H9 (cell line): ENCODE measurements around the gene IL9R. TPM values are rescaled to one million over a fixed set of nuclear protein-coding genes. Genes with fewer than 3 reads are reported as not detected.

Experiments used
- DNase-seq: peaks from one replicate; pipeline ENCODE4 v3.0.0-alpha.2; 2017
- H2AFZ ChIP-seq: one replicate; pipeline ENCODE4 v1.6.1; 2013; ENCODE audit warnings: mild to moderate bottlenecking, low read length, control low read depth, moderate library complexity
- H2AK5ac ChIP-seq: 2 replicates; pipeline ENCODE4 v1.6.1; 2013; ENCODE audit warnings: low read length, control low read depth, mixed read lengths; ENCODE audit not compliant: insufficient read length
- H2BK120ac ChIP-seq: one replicate; pipeline ENCODE4 v1.6.1; 2013; ENCODE audit warnings: low read depth, mild to moderate bottlenecking, low read length, control low read depth, inconsistent platforms; ENCODE audit not compliant: poor library complexity, severe bottlenecking
- H2BK12ac ChIP-seq: 2 replicates; pipeline ENCODE4 v1.6.1; 2013; ENCODE audit warnings: low read length, control low read depth, mixed read lengths, low read depth; ENCODE audit not compliant: insufficient read length
- H2BK15ac ChIP-seq: 2 replicates; pipeline ENCODE4 v1.6.1; 2013; ENCODE audit warnings: low read depth, low read length, control low read depth
- H2BK20ac ChIP-seq: one replicate; pipeline ENCODE4 v1.6.1; 2013; ENCODE audit warnings: low read depth, mild to moderate bottlenecking, low read length, control low read depth, inconsistent platforms; ENCODE audit not compliant: poor library complexity, severe bottlenecking
- H2BK5ac ChIP-seq: 2 replicates; pipeline ENCODE4 v1.6.1; 2013; ENCODE audit warnings: low read length, control low read depth, mixed read lengths; ENCODE audit not compliant: insufficient read length
- H3K14ac ChIP-seq: 2 replicates; pipeline ENCODE4 v1.6.1; 2013; ENCODE audit warnings: low read length, control low read depth; ENCODE audit not compliant: insufficient read depth
- H3K18ac ChIP-seq: 2 replicates; pipeline ENCODE4 v1.6.1; 2013; ENCODE audit warnings: low read depth, mild to moderate bottlenecking, mixed read lengths, low read length, control low read depth; ENCODE audit not compliant: insufficient read length
- H3K23ac ChIP-seq: 2 replicates; pipeline ENCODE4 v1.6.1; 2013; ENCODE audit warnings: low read length, control low read depth, mixed read lengths, low read depth; ENCODE audit not compliant: insufficient read length
- H3K23me2 ChIP-seq: 2 replicates; pipeline ENCODE4 v1.6.1; 2013; ENCODE audit warnings: low read depth, mild to moderate bottlenecking, mixed read lengths, low read length, control low read depth; ENCODE audit not compliant: insufficient read length, poor library complexity, severe bottlenecking
- H3K27ac ChIP-seq: 2 replicates; pipeline ENCODE4 v1.5.1; 2013; ENCODE audit warnings: low read length, control low read depth, mixed read lengths, low read depth; ENCODE audit not compliant: insufficient read length
- H3K27me3 ChIP-seq: 2 replicates; pipeline ENCODE4 v1.6.1; 2013; ENCODE audit warnings: low read length, control low read depth, inconsistent platforms; ENCODE audit not compliant: insufficient read depth
- H3K4ac ChIP-seq: 2 replicates; pipeline ENCODE4 v1.6.1; 2013; ENCODE audit warnings: low read depth, mild to moderate bottlenecking, control low read depth, inconsistent platforms, low read length, moderate library complexity
- H3K4me1 ChIP-seq: 2 replicates; pipeline ENCODE4 v1.6.1; 2013; ENCODE audit warnings: low read length, control low read depth, inconsistent platforms; ENCODE audit not compliant: insufficient read depth
- H3K4me2 ChIP-seq: 2 replicates; pipeline ENCODE4 v1.6.1; 2013; ENCODE audit warnings: low read length, control low read depth, mixed read lengths; ENCODE audit not compliant: insufficient read length, insufficient read depth
- H3K56ac ChIP-seq: 2 replicates; pipeline ENCODE4 v1.6.1; 2013; ENCODE audit warnings: low read depth, mild to moderate bottlenecking, mixed read lengths, low read length, control low read depth; ENCODE audit not compliant: insufficient read length
- H3K79me1 ChIP-seq: 2 replicates; pipeline ENCODE4 v1.6.1; 2013; ENCODE audit warnings: low read depth, mild to moderate bottlenecking, moderate library complexity, low read length, control low read depth, inconsistent platforms; ENCODE audit not compliant: insufficient read depth, poor library complexity, severe bottlenecking
- H3K79me2 ChIP-seq: 2 replicates; pipeline ENCODE4 v1.6.1; 2013; ENCODE audit warnings: low read length, control low read depth, inconsistent platforms; ENCODE audit not compliant: insufficient read depth
- H3K9ac ChIP-seq: 2 replicates; pipeline ENCODE4 v1.6.1; 2013; ENCODE audit warnings: low read length, control low read depth, mixed read lengths; ENCODE audit not compliant: insufficient read length; ENCODE audit errors: extremely low read depth
- H3K9me3 ChIP-seq: one replicate; pipeline ENCODE4 v1.6.1; 2013; ENCODE audit warnings: low read depth, low read length, inconsistent platforms; ENCODE audit not compliant: control insufficient read depth
- H3T11ph ChIP-seq: one replicate; pipeline ENCODE4 v1.6.1; 2013; ENCODE audit warnings: mild to moderate bottlenecking, low read length, control low read depth, inconsistent platforms
- H4K20me1 ChIP-seq: one replicate; pipeline ENCODE4 v1.6.1; 2013; ENCODE audit not compliant: control insufficient read depth, insufficient read length, insufficient read depth
- H4K5ac ChIP-seq: 2 replicates; pipeline ENCODE4 v1.6.1; 2013; ENCODE audit warnings: low read depth, mild to moderate bottlenecking, mixed read lengths, low read length, control low read depth; ENCODE audit not compliant: insufficient read length
- H4K8ac ChIP-seq: replicated peaks from 2 replicates; pipeline ENCODE4 v1.6.1; 2013; ENCODE audit warnings: low read length, control low read depth, mixed read lengths, low read depth; ENCODE audit not compliant: insufficient read length
- H4K91ac ChIP-seq: 2 replicates; pipeline ENCODE4 v1.6.1; 2013; ENCODE audit warnings: low read depth, mild to moderate bottlenecking, moderate library complexity, mixed read lengths, low read length, control low read depth; ENCODE audit not compliant: insufficient read length
- H3K27ac Mint-ChIP-seq, 3 experiments: 2 replicates in 2 of 3; 3 replicates in 1 of 3; pipeline ENCODE4 v1.8.0; 2020 to 2021; ENCODE audit warnings: mixed read lengths in 3 of 3, mild to moderate bottlenecking in 1 of 3, moderate library complexity in 1 of 3
- H3K27me3 Mint-ChIP-seq: 2 replicates; pipeline ENCODE4 v1.8.0; 2021; ENCODE audit warnings: low read depth, mild to moderate bottlenecking, moderate library complexity, mixed read lengths
- H3K36me3 Mint-ChIP-seq, 3 experiments: 2 replicates in 2 of 3; 3 replicates in 1 of 3; pipeline ENCODE4 v1.8.0; 2020 to 2021; ENCODE audit warnings: low read depth in 3 of 3, mixed read lengths in 3 of 3; ENCODE audit not compliant: insufficient read depth in 1 of 3
- H3K4me1 Mint-ChIP-seq, 2 experiments: 2 replicates each; pipeline ENCODE4 v1.8.0; 2020; ENCODE audit warnings: mixed read lengths in 2 of 2
- H3K4me3 Mint-ChIP-seq, 2 experiments: 2 replicates in 1 of 2; 3 replicates in 1 of 2; pipeline ENCODE4 v1.8.0; 2020 to 2021; ENCODE audit warnings: mild to moderate bottlenecking in 2 of 2, mixed read lengths in 2 of 2, moderate library complexity in 1 of 2
- H3K9me3 Mint-ChIP-seq, 2 experiments: 2 replicates in 1 of 2; 3 replicates in 1 of 2; pipeline ENCODE4 v1.8.0; 2020; ENCODE audit warnings: mild to moderate bottlenecking in 2 of 2, mixed read lengths in 2 of 2, moderate library complexity in 1 of 2
- WGBS: extraction: QIAGEN DNeasy Blood & Tissue Kit; methylation state at CpG from one replicate; pipeline ENCODE4 v1.1.7; 2013; ENCODE audit warnings: missing lambda C conversion rate, low lambda C conversion rate, mixed read lengths; ENCODE audit not compliant: insufficient read length; ENCODE audit errors: extremely low coverage; 5-methylcytosine and 5-hydroxymethylcytosine counted together
- total RNA-seq: library from RNA; stranded (reverse); gene quantifications from 2 replicates; pipeline ENCODE4 v1.2.1, GENCODE V29; 2021
- TF ChIP-seq, protein P1 (sequence below): fragments of 200-600 bp; sonication (generic); conservative IDR thresholded peaks from 3 replicates; pipeline ENCODE4 v1.8.0; 2021; ENCODE audit warnings: antibody characterized with exemption, mild to moderate bottlenecking

The IL9R gene
- total RNA-seq, 1 experiment from 2014 or later, result 0.72 TPM

DNA sequence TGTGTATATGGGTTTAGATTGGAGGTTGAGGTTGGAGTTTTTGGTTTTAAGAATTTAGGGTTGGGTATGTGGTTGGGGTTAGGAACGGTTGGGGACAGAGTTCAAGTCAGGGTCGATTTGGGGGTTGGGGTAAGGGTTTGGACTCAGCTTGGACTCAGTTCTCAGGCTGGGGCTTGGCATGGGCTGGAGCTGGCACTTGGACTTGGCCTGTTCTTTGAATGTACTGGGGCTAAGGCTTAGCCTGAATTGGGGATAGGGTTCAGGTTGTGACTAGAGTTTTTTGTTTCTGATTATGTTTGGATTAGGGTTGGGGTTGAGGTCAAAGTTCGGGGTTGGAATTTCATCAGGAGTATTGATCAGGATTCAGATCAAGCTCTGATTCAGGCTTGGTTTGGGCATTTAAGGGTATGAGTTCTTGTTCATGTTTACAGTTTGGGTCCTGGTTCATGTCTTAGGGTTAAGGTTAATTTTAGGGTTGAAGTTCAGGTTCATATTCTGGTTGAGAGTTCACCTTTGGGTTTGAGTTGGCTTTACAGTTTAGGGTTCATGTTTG lies 46.2 kb upstream of the IL9R start:
- H2BK15ac ChIP-seq, result no peak overlapping the region
- no peak overlapping the region for H3K56ac ChIP-seq
- peaks cover 13 to 17% of the 10 kb centered on the region in 2 experiments for H3K9me3 Mint-ChIP-seq
- H3K4me3 Mint-ChIP-seq, result no peak overlapping the region
- H3K27me3 ChIP-seq, result no peaks in the 10 kb centered on the region
- no peaks in the 10 kb centered on the region for H3K4me1 ChIP-seq
- H3K23ac ChIP-seq, result no peak overlapping the region
- no peaks in the 10 kb centered on the region for H3K79me2 ChIP-seq
- peaks cover 49% of the 10 kb centered on the region for H3K9me3 ChIP-seq
- no peak for DNase-seq
- H2AK5ac ChIP-seq, result no peak overlapping the region
- H3K27me3 Mint-ChIP-seq, result no peaks in the 10 kb centered on the region
- H3K14ac ChIP-seq, result no peak overlapping the region
- H3K79me1 ChIP-seq, result no peaks in the 10 kb centered on the region
- H3K4me2 ChIP-seq, result no peak overlapping the region
- no peak overlapping the region for H2AFZ ChIP-seq
- TF ChIP-seq, protein P1, sequence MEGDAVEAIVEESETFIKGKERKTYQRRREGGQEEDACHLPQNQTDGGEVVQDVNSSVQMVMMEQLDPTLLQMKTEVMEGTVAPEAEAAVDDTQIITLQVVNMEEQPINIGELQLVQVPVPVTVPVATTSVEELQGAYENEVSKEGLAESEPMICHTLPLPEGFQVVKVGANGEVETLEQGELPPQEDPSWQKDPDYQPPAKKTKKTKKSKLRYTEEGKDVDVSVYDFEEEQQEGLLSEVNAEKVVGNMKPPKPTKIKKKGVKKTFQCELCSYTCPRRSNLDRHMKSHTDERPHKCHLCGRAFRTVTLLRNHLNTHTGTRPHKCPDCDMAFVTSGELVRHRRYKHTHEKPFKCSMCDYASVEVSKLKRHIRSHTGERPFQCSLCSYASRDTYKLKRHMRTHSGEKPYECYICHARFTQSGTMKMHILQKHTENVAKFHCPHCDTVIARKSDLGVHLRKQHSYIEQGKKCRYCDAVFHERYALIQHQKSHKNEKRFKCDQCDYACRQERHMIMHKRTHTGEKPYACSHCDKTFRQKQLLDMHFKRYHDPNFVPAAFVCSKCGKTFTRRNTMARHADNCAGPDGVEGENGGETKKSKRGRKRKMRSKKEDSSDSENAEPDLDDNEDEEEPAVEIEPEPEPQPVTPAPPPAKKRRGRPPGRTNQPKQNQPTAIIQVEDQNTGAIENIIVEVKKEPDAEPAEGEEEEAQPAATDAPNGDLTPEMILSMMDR, result no peak
- peaks cover 0 to 2% (median 2%) of the 10 kb centered on the region in 3 experiments; a peak in 4 of 7 replicates for H3K36me3 Mint-ChIP-seq
- H4K20me1 ChIP-seq, result no peaks in the 10 kb centered on the region
- no peak overlapping the region for H3T11ph ChIP-seq
- no peak overlapping the region for H3K27ac Mint-ChIP-seq
- WGBS, result 100% methylated on average over 1 of the region's 3 CpGs
- no peak overlapping the region for H2BK5ac ChIP-seq
- H3K18ac ChIP-seq, result no peak overlapping the region
- H2BK120ac ChIP-seq, result no peak overlapping the region
- H4K5ac ChIP-seq, result no peak overlapping the region
- H4K8ac ChIP-seq, result no peak overlapping the region
- H2BK20ac ChIP-seq, result no peak overlapping the region
- H4K91ac ChIP-seq, result no peak overlapping the region
- no peak overlapping the region for H3K4ac ChIP-seq
- H3K27ac ChIP-seq, result no peak overlapping the region
- no peak overlapping the region for H2BK12ac ChIP-seq
- no peaks in the 10 kb centered on the region for H3K4me1 Mint-ChIP-seq
- no peak overlapping the region for H3K9ac ChIP-seq
- no peaks in the 10 kb centered on the region for H3K23me2 ChIP-seq
